WTC11 (cell line): Measurements from ENCODE around the gene NRXN3. TPM values are rescaled to one million over a fixed set of nuclear protein-coding genes. Genes with fewer than 3 reads are reported as not detected.

Source experiments
- ATAC-seq: fragments of 200-7000 bp; cut with Tn5 transposase; 2 replicates; pipeline ENCODE4 v1.10.0; 2021; ENCODE audit warnings: mild to moderate bottlenecking, moderate library complexity
- CTCF ChIA-PET: fragments of 300-600 bp; sonication (Branson Sonifier 250); formaldehyde crosslinking; loops from one replicate; lab custom pipeline; 2021; ENCODE audit warnings: antibody characterized with exemption; lab: Charles Lee
- POLR2A ChIA-PET: fragments of 350-600 bp; sonication (Branson Sonifier 250); formaldehyde crosslinking; loops from one replicate; lab custom pipeline; 2021; ENCODE audit warnings: antibody characterized with exemption; lab: Charles Lee
- DNase-seq: peaks from one replicate; pipeline ENCODE4 v3.0.0; 2021; ENCODE audit warnings: low spot score
- H3K27ac Mint-ChIP-seq: 2 replicates; pipeline ENCODE4 v1.8.0; 2021; ENCODE audit warnings: mixed read lengths
- H3K27me3 Mint-ChIP-seq: 2 replicates; pipeline ENCODE4 v1.8.0; 2021; ENCODE audit warnings: low read depth, mild to moderate bottlenecking, moderate library complexity, mixed read lengths
- H3K36me3 Mint-ChIP-seq: 2 replicates; pipeline ENCODE4 v1.8.0; 2021; ENCODE audit warnings: mixed read lengths
- H3K4me1 Mint-ChIP-seq: 2 replicates; pipeline ENCODE4 v1.8.0; 2022; ENCODE audit warnings: mixed read lengths
- H3K4me3 Mint-ChIP-seq: 2 replicates; pipeline ENCODE4 v1.8.0; 2021; ENCODE audit warnings: mild to moderate bottlenecking, moderate library complexity, mixed read lengths
- H3K9me3 Mint-ChIP-seq: 2 replicates; pipeline ENCODE4 v1.8.0; 2021; ENCODE audit warnings: mixed read lengths
- ATF2 ChIP-seq: sonication (generic); formaldehyde crosslinking; IDR thresholded peaks from 2 replicates; pipeline ENCODE4 v1.8.1; 2022; ENCODE audit warnings: low read depth, missing genetic modification reagents, borderline replicate concordance
- FOXK1 ChIP-seq: sonication (generic); formaldehyde crosslinking; IDR thresholded peaks from 2 replicates; pipeline ENCODE4 v1.8.0; 2022; ENCODE audit warnings: mild to moderate bottlenecking, moderate library complexity, missing genetic modification reagents
- FOXP4 ChIP-seq: sonication (generic); formaldehyde crosslinking; IDR thresholded peaks from 2 replicates; pipeline ENCODE4 v1.8.0; 2022; ENCODE audit warnings: mild to moderate bottlenecking, missing genetic modification reagents
- GTF2I ChIP-seq: fragments of 250-450 bp; sonication (Bioruptor Pico); conservative IDR thresholded peaks from 2 replicates; pipeline ENCODE4 v1.4.0; 2021; ENCODE audit warnings: mild to moderate bottlenecking
- HMGA2 ChIP-seq: fragments of 250-450 bp; sonication (Bioruptor Pico); IDR thresholded peaks from 2 replicates; pipeline ENCODE4 v1.4.0; 2021; ENCODE audit warnings: mild to moderate bottlenecking, moderate library complexity
- MXD4 ChIP-seq: fragments of 250-450 bp; sonication (Bioruptor Pico); IDR thresholded peaks from 2 replicates; pipeline ENCODE4 v1.8.0; 2021; ENCODE audit warnings: mild to moderate bottlenecking, moderate library complexity, borderline replicate concordance
- NFE2L1 ChIP-seq: sonication (generic); formaldehyde crosslinking; IDR thresholded peaks from 2 replicates; pipeline ENCODE4 v1.8.1; 2023; ENCODE audit warnings: missing genetic modification reagents
- NFYB ChIP-seq: sonication (generic); formaldehyde crosslinking; conservative IDR thresholded peaks from 2 replicates; pipeline ENCODE4 v1.8.0; 2022; ENCODE audit warnings: low read depth, missing genetic modification reagents
- NR3C1 ChIP-seq: sonication (generic); formaldehyde crosslinking; conservative IDR thresholded peaks from 2 replicates; pipeline ENCODE4 v1.8.1; 2023; ENCODE audit warnings: low read depth, mild to moderate bottlenecking, missing genetic modification reagents
- PREB ChIP-seq: sonication (generic); formaldehyde crosslinking; IDR thresholded peaks from 2 replicates; pipeline ENCODE4 v1.8.1; 2022; ENCODE audit warnings: mild to moderate bottlenecking, missing genetic modification reagents, moderate library complexity, borderline replicate concordance
- RELA ChIP-seq: sonication (generic); formaldehyde crosslinking; IDR thresholded peaks from 2 replicates; pipeline ENCODE4 v1.8.1; 2022; ENCODE audit warnings: missing genetic modification reagents, mild to moderate bottlenecking, borderline replicate concordance
- RORB ChIP-seq: fragments of 250-450 bp; sonication (Bioruptor Pico); IDR thresholded peaks from 2 replicates; pipeline ENCODE4 v1.9.0; 2021; ENCODE audit warnings: mild to moderate bottlenecking
- TEAD4 ChIP-seq: sonication (generic); formaldehyde crosslinking; IDR thresholded peaks from 2 replicates; pipeline ENCODE4 v1.8.0; 2022; ENCODE audit warnings: mild to moderate bottlenecking, missing genetic modification reagents
- ZBTB21 ChIP-seq: sonication (generic); formaldehyde crosslinking; IDR thresholded peaks from 2 replicates; pipeline ENCODE4 v1.8.1; 2023; ENCODE audit warnings: mild to moderate bottlenecking, missing genetic modification reagents, borderline replicate concordance
- ZNF263 ChIP-seq: sonication (generic); formaldehyde crosslinking; IDR thresholded peaks from 2 replicates; pipeline ENCODE4 v1.8.1; 2022; ENCODE audit warnings: low read depth, mild to moderate bottlenecking, moderate library complexity, missing genetic modification reagents
- ZNF416 ChIP-seq: fragments of 250-450 bp; sonication (Bioruptor Pico); IDR thresholded peaks from 2 replicates; pipeline ENCODE4 v1.9.0; 2021; ENCODE audit warnings: mild to moderate bottlenecking, inconsistent platforms
- total RNA-seq: library from RNA; stranded (reverse); gene quantifications from 3 replicates; pipeline ENCODE4 v1.2.3, GENCODE V29; 2021
- TF ChIP-seq, protein P1 (sequence below): sonication (generic); formaldehyde crosslinking; IDR thresholded peaks from 2 replicates; pipeline ENCODE4 v1.8.0; 2023; ENCODE audit warnings: mild to moderate bottlenecking, missing genetic modification reagents
- TF ChIP-seq, protein P2 (sequence below): sonication (generic); formaldehyde crosslinking; conservative IDR thresholded peaks from 2 replicates; pipeline ENCODE4 v1.8.1; 2023; ENCODE audit warnings: mild to moderate bottlenecking, low read depth, missing genetic modification reagents, moderate library complexity
- TF ChIP-seq, protein P3 (sequence below): sonication (generic); formaldehyde crosslinking; IDR thresholded peaks from 2 replicates; pipeline ENCODE4 v1.8.1; 2023; ENCODE audit warnings: mild to moderate bottlenecking, missing genetic modification reagents
- TF ChIP-seq, protein P4 (sequence below): sonication (generic); formaldehyde crosslinking; IDR thresholded peaks from 2 replicates; pipeline ENCODE4 v1.8.1; 2022; ENCODE audit warnings: low read depth, mild to moderate bottlenecking, moderate library complexity, missing genetic modification reagents, borderline replicate concordance

NRXN3 gene
- total RNA-seq, 1 experiment from 2014 or later = 3.0 TPM

DNA sequence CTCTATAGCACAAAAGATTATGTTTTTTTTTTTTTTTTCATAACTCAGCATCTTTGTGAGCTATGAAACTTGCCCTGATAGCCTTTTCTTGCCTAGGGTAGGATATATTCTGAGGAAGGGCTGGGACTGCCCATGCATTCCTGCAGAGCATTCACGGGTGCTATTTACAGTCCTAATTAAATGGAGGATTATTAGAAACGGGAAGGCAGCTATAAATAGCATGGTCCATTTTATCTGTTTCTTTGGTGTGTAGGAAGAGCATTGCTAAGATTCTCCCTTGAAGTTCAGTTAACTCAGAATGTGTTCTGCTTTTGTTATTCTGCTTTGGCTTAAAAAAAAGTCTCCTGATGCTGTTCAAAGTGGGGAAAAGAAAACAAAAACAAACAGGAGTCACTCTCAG lies 1410.2 kb downstream of the NRXN3 start (continued):
- TF ChIP-seq, protein P1, sequence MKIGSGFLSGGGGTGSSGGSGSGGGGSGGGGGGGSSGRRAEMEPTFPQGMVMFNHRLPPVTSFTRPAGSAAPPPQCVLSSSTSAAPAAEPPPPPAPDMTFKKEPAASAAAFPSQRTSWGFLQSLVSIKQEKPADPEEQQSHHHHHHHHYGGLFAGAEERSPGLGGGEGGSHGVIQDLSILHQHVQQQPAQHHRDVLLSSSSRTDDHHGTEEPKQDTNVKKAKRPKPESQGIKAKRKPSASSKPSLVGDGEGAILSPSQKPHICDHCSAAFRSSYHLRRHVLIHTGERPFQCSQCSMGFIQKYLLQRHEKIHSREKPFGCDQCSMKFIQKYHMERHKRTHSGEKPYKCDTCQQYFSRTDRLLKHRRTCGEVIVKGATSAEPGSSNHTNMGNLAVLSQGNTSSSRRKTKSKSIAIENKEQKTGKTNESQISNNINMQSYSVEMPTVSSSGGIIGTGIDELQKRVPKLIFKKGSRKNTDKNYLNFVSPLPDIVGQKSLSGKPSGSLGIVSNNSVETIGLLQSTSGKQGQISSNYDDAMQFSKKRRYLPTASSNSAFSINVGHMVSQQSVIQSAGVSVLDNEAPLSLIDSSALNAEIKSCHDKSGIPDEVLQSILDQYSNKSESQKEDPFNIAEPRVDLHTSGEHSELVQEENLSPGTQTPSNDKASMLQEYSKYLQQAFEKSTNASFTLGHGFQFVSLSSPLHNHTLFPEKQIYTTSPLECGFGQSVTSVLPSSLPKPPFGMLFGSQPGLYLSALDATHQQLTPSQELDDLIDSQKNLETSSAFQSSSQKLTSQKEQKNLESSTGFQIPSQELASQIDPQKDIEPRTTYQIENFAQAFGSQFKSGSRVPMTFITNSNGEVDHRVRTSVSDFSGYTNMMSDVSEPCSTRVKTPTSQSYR (CRISPR knock-in tag) = no peak
- TF ChIP-seq ATF2 (CRISPR knock-in tag) = no peak
- TF ChIP-seq FOXP4 = no peak
- TF ChIP-seq RORB (CRISPR knock-in tag) = no peak
- TF ChIP-seq, protein P2, sequence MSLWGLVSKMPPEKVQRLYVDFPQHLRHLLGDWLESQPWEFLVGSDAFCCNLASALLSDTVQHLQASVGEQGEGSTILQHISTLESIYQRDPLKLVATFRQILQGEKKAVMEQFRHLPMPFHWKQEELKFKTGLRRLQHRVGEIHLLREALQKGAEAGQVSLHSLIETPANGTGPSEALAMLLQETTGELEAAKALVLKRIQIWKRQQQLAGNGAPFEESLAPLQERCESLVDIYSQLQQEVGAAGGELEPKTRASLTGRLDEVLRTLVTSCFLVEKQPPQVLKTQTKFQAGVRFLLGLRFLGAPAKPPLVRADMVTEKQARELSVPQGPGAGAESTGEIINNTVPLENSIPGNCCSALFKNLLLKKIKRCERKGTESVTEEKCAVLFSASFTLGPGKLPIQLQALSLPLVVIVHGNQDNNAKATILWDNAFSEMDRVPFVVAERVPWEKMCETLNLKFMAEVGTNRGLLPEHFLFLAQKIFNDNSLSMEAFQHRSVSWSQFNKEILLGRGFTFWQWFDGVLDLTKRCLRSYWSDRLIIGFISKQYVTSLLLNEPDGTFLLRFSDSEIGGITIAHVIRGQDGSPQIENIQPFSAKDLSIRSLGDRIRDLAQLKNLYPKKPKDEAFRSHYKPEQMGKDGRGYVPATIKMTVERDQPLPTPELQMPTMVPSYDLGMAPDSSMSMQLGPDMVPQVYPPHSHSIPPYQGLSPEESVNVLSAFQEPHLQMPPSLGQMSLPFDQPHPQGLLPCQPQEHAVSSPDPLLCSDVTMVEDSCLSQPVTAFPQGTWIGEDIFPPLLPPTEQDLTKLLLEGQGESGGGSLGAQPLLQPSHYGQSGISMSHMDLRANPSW (CRISPR knock-in tag) = no peak
- TF ChIP-seq MXD4 (CRISPR knock-in tag) = no peak
- no peak for TF ChIP-seq RELA
- no peak for TF ChIP-seq TEAD4 (CRISPR knock-in tag)

DNA sequence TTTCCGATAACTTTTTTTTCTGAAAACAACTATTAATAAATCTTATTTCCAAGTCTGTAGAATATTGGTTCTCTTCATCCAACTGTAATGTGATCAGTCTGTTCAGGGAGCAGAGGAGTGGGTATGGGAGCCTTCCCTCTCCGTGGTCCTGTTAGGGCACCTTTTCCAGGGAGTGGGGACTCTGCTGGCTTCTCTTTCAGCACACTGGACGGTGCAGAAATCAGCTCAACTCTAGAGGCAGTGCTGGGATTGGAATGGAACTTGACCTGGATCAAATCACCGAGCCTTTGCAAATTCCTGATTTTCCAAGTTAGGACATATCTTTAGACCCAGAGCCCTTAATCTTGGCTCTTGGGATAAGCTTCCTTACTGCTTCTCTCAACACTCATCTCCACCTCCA lies 1410.7 kb downstream of the NRXN3 start:
- H3K27ac Mint-ChIP-seq = no peak overlapping the region
- TF ChIP-seq GTF2I (CRISPR knock-in tag) (no peak), NFYB (no peak), ZNF263 (CRISPR knock-in tag) (no peak), NFE2L1 (CRISPR knock-in tag) (no peak), ZNF416 (CRISPR knock-in tag) (no peak), HMGA2 (no peak), PREB (CRISPR knock-in tag) (no peak), FOXK1 (CRISPR knock-in tag) (no peak), NR3C1 (CRISPR knock-in tag) (no peak), TEAD4 (CRISPR knock-in tag) (no peak), ZBTB21 (no peak)
- TF ChIP-seq, protein P3, sequence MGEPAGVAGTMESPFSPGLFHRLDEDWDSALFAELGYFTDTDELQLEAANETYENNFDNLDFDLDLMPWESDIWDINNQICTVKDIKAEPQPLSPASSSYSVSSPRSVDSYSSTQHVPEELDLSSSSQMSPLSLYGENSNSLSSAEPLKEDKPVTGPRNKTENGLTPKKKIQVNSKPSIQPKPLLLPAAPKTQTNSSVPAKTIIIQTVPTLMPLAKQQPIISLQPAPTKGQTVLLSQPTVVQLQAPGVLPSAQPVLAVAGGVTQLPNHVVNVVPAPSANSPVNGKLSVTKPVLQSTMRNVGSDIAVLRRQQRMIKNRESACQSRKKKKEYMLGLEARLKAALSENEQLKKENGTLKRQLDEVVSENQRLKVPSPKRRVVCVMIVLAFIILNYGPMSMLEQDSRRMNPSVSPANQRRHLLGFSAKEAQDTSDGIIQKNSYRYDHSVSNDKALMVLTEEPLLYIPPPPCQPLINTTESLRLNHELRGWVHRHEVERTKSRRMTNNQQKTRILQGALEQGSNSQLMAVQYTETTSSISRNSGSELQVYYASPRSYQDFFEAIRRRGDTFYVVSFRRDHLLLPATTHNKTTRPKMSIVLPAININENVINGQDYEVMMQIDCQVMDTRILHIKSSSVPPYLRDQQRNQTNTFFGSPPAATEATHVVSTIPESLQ (CRISPR knock-in tag) = no peak
- TF ChIP-seq, protein P4, sequence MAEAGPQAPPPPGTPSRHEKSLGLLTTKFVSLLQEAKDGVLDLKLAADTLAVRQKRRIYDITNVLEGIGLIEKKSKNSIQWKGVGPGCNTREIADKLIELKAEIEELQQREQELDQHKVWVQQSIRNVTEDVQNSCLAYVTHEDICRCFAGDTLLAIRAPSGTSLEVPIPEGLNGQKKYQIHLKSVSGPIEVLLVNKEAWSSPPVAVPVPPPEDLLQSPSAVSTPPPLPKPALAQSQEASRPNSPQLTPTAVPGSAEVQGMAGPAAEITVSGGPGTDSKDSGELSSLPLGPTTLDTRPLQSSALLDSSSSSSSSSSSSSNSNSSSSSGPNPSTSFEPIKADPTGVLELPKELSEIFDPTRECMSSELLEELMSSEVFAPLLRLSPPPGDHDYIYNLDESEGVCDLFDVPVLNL (CRISPR knock-in tag) = no peak
- TF ChIP-seq, protein P1 (CRISPR knock-in tag) = no peak

More for the DNA sequence above, 1410.7 kb downstream of the NRXN3 start:
- ATAC-seq (peak; percentile 72), DNase-seq (no peak)
- Mint-ChIP-seq H3K36me3 (peaks cover 4% of the 10 kb centered on the region; the same call in 1 of the 2 replicates), H3K9me3 (peaks cover 20% of the 10 kb centered on the region; the same call in 1 of the 2 replicates), H3K4me3 (no peak overlapping the region), H3K4me1 (peaks cover 29% of the 10 kb centered on the region), H3K27me3 (no peaks in the 10 kb centered on the region)
- ChIA-PET CTCF (no interaction called here), POLR2A (no interaction called here)
